Lower leg skin (tissue), 3 donors: Measurements from ENCODE around the gene LGR5.

Experiments
- POLR2A ChIP-seq, 2 donors: fragments of 450-650 bp; IDR thresholded peaks; one replicate each; pipeline ENCODE4 v1.6.1; 2016 to 2017; ENCODE audit warnings: antibody characterized with exemption in 2 of 2, mild to moderate bottlenecking in 1 of 2, moderate library complexity in 1 of 2
- TF ChIP-seq, protein P1 (sequence below), 3 donors: fragments of 450-650 bp; IDR thresholded peaks; one replicate each; pipeline ENCODE4 v1.5.1; 2016; ENCODE audit warnings: antibody characterized with exemption in 3 of 3, mild to moderate bottlenecking in 3 of 3, moderate library complexity in 2 of 3

DNA sequence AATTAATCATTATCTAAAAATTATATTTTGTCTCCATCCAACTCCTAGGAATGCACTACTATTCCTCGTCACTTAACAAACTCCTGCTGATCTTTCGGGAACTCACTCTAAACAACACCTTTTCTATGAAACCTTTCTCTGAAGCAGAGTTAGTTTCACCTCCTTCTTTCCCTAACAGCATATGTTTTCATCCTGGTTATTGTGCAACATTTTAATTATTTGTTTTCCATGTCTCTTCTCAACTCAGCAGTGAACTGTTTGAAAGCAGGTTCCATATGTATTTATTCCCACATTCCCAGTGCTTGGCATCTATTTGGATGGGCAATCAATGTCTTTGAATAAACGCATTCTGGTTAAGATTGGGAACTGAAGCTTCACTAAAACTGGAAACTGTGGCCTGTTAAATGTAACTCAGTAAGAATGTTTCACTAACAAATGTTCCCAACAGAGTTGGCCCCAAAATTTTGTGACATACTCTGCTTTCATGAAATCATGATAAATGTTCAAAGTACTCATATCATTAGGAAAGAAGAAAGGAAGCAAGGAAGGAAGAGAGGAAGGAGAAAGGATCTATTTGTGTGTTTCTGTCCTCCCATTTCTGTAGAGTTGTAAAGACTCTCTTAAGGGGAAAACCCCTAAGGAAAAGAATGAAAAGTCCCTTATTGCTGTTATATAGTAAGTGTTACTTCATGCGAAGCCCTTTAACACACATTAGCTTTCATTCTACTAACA is 13.9 kb upstream of the LGR5 start:
- TF ChIP-seq, protein P1, sequence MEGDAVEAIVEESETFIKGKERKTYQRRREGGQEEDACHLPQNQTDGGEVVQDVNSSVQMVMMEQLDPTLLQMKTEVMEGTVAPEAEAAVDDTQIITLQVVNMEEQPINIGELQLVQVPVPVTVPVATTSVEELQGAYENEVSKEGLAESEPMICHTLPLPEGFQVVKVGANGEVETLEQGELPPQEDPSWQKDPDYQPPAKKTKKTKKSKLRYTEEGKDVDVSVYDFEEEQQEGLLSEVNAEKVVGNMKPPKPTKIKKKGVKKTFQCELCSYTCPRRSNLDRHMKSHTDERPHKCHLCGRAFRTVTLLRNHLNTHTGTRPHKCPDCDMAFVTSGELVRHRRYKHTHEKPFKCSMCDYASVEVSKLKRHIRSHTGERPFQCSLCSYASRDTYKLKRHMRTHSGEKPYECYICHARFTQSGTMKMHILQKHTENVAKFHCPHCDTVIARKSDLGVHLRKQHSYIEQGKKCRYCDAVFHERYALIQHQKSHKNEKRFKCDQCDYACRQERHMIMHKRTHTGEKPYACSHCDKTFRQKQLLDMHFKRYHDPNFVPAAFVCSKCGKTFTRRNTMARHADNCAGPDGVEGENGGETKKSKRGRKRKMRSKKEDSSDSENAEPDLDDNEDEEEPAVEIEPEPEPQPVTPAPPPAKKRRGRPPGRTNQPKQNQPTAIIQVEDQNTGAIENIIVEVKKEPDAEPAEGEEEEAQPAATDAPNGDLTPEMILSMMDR (IDR thresholded peaks at IDR 0.05): no peak
- TF ChIP-seq POLR2A (IDR thresholded peaks at IDR 0.05): no peak
